ENCODE measurements around the gene MAP4K4.

Gene MAP4K4

DNA sequence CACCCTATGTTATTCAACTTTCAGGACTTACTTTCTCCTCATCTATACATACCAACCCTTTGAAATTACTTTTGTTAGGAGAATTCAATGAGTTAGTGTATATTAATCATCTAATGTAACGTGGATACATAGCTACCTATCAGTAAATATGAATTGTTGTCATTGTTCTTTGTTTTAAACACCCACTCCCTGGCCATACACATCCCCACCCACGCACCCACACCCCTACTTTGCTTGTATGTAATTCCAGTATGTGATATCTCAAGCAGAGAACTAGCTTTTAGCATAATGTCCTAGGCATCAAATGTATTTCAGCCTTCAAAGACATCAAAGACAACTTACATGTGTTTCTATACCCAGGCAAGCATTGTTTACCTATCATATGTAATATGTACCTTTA, 129.2 kb downstream of the MAP4K4 start:
- Histone ChIP-seq H3K27me3 (replicated peaks; ENCODE audit: insufficient read depth, low read length) (no peaks in the 10 kb centered on the region), H4K20me1 (ENCODE audit: insufficient read depth, low read length) (no peaks in the 10 kb centered on the region), H3K9ac (ENCODE audit: low read length) (no peak overlapping the region), H3K4me2 (ENCODE audit: low read depth, low read length) (peak overlapping the region; percentile 26; the same call in 1 of the 2 replicates), H3K27ac (ENCODE audit: low read length) (peak overlapping the region; percentile 87; the same call in 1 of the 2 replicates), H3K9me3 (replicated peaks; ENCODE audit: insufficient read depth, low read length) (no peaks in the 10 kb centered on the region), H3K4me3 (ENCODE audit: low read length) (no peak overlapping the region), H3K4me1 (ENCODE audit: low read length) (peaks cover 61% of the 10 kb centered on the region), H3F3A (ENCODE audit: insufficient read depth, low read length) (peaks cover 23% of the 10 kb centered on the region; the same call in 1 of the 2 replicates), H3K9me2 (replicated peaks; ENCODE audit: insufficient read depth, low read length) (no peaks in the 10 kb centered on the region), H3K36me3 (replicated peaks; ENCODE audit: insufficient read depth, low read length) (no peaks in the 10 kb centered on the region), H3K79me2 (ENCODE audit: low read length) (no peaks in the 10 kb centered on the region), H2AFZ (ENCODE audit: low read length) (no peak overlapping the region)
- no peak for DNase-seq
- TF ChIP-seq CTCF (IDR thresholded peaks at IDR 0.05; ENCODE audit: low read length) (no peak), EZH2phosphoT487 (IDR thresholded peaks at IDR 0.05; ENCODE audit: low read length) (no peak), EZH2 (optimal IDR thresholded peaks at IDR 0.05; ENCODE audit: low read depth, low read length) (no peak)

GRCh38 chr2:101827246-101827645, 129.7 kb downstream of the MAP4K4 start:
- Histone ChIP-seq H3K27ac (ENCODE audit: low read length) (peak overlapping the region; percentile 87; the same call in 1 of the 2 replicates), H3F3A (ENCODE audit: insufficient read depth, low read length) (peaks cover 23% of the 10 kb centered on the region; the same call in 1 of the 2 replicates), H3K9me3 (replicated peaks; ENCODE audit: insufficient read depth, low read length) (no peaks in the 10 kb centered on the region), H3K4me1 (ENCODE audit: low read length) (peaks cover 63% of the 10 kb centered on the region), H3K79me2 (ENCODE audit: low read length) (no peaks in the 10 kb centered on the region), H3K4me2 (ENCODE audit: low read depth, low read length) (0 out of 2 replicates have a peak overlapping the region, but pooled peaks have one; percentile 26), H3K4me3 (ENCODE audit: low read length) (no peak overlapping the region), H3K36me3 (replicated peaks; ENCODE audit: insufficient read depth, low read length) (no peaks in the 10 kb centered on the region), H4K20me1 (ENCODE audit: insufficient read depth, low read length) (no peaks in the 10 kb centered on the region), H2AFZ (ENCODE audit: low read length) (no peak overlapping the region), H3K9ac (ENCODE audit: low read length) (no peak overlapping the region), H3K9me2 (replicated peaks; ENCODE audit: insufficient read depth, low read length) (no peaks in the 10 kb centered on the region), H3K27me3 (replicated peaks; ENCODE audit: insufficient read depth, low read length) (no peaks in the 10 kb centered on the region)
- TF ChIP-seq CTCF (IDR thresholded peaks at IDR 0.05; ENCODE audit: low read length), result no peak
- no peak for TF ChIP-seq EZH2 (optimal IDR thresholded peaks at IDR 0.05; ENCODE audit: low read depth, low read length)
- no peak for TF ChIP-seq EZH2phosphoT487 (IDR thresholded peaks at IDR 0.05; ENCODE audit: low read length)
- DNase-seq, result no peak

DNA sequence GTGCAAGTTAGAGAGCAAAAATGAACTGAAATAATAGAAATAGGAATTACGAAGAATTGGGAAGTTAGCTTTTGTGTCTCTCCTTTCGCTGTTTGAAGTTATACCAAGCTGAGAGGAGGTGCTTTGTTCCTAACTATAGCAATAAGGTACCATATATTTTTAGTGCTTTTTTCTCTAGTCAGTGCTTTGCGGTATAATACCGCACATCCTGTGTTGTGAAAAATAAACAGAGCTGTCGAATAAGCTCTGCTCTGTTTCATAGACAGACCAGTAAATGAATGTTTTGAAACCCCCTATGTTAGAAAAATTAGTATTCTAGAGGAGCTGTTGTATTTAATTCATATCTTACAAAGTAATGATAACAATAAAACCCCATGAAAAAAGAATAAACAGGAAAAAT, 130.8 kb downstream of the MAP4K4 start:
- peak overlapping the region; percentile 33 for H3K4me2 ChIP-seq (ENCODE audit: low read depth, low read length)
- H3K36me3 ChIP-seq (replicated peaks; ENCODE audit: insufficient read depth, low read length), result no peaks in the 10 kb centered on the region
- peaks cover 63% of the 10 kb centered on the region for H3K4me1 ChIP-seq (ENCODE audit: low read length)

More for the DNA sequence above, 130.8 kb downstream of the MAP4K4 start:
- no peaks in the 10 kb centered on the region for H3K9me2 ChIP-seq (replicated peaks; ENCODE audit: insufficient read depth, low read length)
- no peaks in the 10 kb centered on the region for H3K27me3 ChIP-seq (replicated peaks; ENCODE audit: insufficient read depth, low read length)
- peak overlapping the region; percentile 87 for H3K27ac ChIP-seq (ENCODE audit: low read length)
- peak overlapping the region; percentile 34; the same call in 1 of the 2 replicates for H3K9ac ChIP-seq (ENCODE audit: low read length)
- no peak overlapping the region for H2AFZ ChIP-seq (ENCODE audit: low read length)
- no peaks in the 10 kb centered on the region for H3K9me3 ChIP-seq (replicated peaks; ENCODE audit: insufficient read depth, low read length)
- H3K4me3 ChIP-seq (ENCODE audit: low read length), result no peak overlapping the region
- TF ChIP-seq CTCF (IDR thresholded peaks at IDR 0.05; ENCODE audit: low read length) (no peak), EZH2 (optimal IDR thresholded peaks at IDR 0.05; ENCODE audit: low read depth, low read length) (no peak), EZH2phosphoT487 (IDR thresholded peaks at IDR 0.05; ENCODE audit: low read length) (no peak)
- peaks cover 23% of the 10 kb centered on the region; the same call in 1 of the 2 replicates for H3F3A ChIP-seq (ENCODE audit: insufficient read depth, low read length)
- H4K20me1 ChIP-seq (ENCODE audit: insufficient read depth, low read length), result no peaks in the 10 kb centered on the region
- H3K79me2 ChIP-seq (ENCODE audit: low read length), result no peaks in the 10 kb centered on the region
- DNase-seq, result peak; percentile 62
